Central memory CD8-positive, alpha-beta T cell (primary cell): ENCODE measurements around the gene FUT2.
"Not testable (repeated sequence)": the region's sequence is repeated elsewhere in the genome, so short reads cannot be mapped to it uniquely, and the experiment has no call there.

ENCODE experiments used
- ATAC-seq: fragments of 150-1000 bp; cut with Tn5 transposase; replicated peaks from 2 replicates; pipeline ENCODE4 v1.10.0; 2022; ENCODE audit warnings: mild to moderate bottlenecking, moderate FRiP score, moderate number of reproducible peaks; ENCODE audit not compliant: poor library complexity, severe bottlenecking; ENCODE audit errors: extremely low read depth
- DNase-seq, 2 donors: peaks; one replicate each; pipeline ENCODE4 v3.0.0; 2021; ENCODE audit warnings: low spot score in 2 of 2
- H3K27ac Mint-ChIP-seq: one replicate; pipeline ENCODE4 v1.8.0; 2022; ENCODE audit warnings: low read depth, mild to moderate bottlenecking, moderate library complexity, mixed read lengths
- H3K27me3 Mint-ChIP-seq: one replicate; pipeline ENCODE4 v1.8.0; 2022; ENCODE audit warnings: mixed read lengths
- H3K36me3 Mint-ChIP-seq: one replicate; pipeline ENCODE4 v1.8.0; 2022; ENCODE audit warnings: mild to moderate bottlenecking, moderate library complexity, mixed read lengths; ENCODE audit not compliant: insufficient read depth
- H3K4me1 Mint-ChIP-seq: one replicate; pipeline ENCODE4 v1.8.0; 2022; ENCODE audit warnings: mixed read lengths
- H3K4me3 Mint-ChIP-seq: one replicate; pipeline ENCODE4 v1.8.0; 2022; ENCODE audit warnings: mild to moderate bottlenecking, moderate library complexity, mixed read lengths
- H3K9me3 Mint-ChIP-seq: one replicate; pipeline ENCODE4 v1.8.0; 2022; ENCODE audit warnings: mixed read lengths

FUT2 gene

GRCh38 chr19:48689449-48689848 lies 6.3 kb upstream of the FUT2 start:
- no peak for DNase-seq
- no peak for ATAC-seq
- H3K36me3 Mint-ChIP-seq, result no peaks in the 10 kb centered on the region
- H3K4me1 Mint-ChIP-seq, result no peaks in the 10 kb centered on the region
- H3K27me3 Mint-ChIP-seq, result no peaks in the 10 kb centered on the region
- no peak overlapping the region for H3K27ac Mint-ChIP-seq
- no peak overlapping the region for H3K4me3 Mint-ChIP-seq
- no peaks in the 10 kb centered on the region for H3K9me3 Mint-ChIP-seq

GRCh38 chr19:48693629-48694028 lies 2.1 kb upstream of the FUT2 start:
- Mint-ChIP-seq H3K27me3 (peaks cover 25% of the 10 kb centered on the region), H3K4me1 (peaks cover 11% of the 10 kb centered on the region)
- not testable (repeated sequence) for H3K9me3 Mint-ChIP-seq, H3K4me3 Mint-ChIP-seq, H3K36me3 Mint-ChIP-seq, DNase-seq, ATAC-seq, H3K27ac Mint-ChIP-seq

DNA sequence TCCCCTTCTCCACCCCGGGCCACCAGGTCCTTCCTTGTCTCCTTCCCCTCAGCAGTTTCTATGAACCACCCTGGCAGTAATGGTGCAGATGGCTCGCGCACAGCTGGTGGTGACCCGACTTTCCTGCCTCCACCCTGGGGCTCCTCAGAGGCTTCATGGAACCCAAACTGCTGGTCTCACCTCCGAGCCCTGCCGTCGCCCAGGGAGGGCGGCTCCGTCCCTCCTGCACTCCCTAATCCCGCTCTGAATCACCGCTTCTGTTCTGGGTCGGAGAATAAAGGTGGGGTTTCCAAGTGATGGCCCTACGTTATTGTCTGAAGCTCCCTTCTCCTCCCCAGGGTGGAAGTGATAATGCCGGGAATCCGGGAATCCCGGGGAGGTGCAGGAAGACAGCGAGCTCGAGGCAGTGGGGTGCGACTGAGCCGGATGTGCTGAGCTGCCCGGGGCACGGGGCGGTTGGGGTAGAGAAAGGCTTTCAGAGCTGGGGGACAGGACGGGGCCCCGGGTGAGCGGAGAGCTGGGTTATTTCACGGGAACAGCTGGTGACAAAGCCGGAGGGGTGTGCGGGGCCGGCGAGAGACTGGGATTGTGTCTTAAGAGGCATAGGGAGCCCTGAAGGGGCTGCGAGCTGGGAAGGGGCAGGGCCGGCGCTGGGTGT lies 711 bp downstream of the FUT2 start:
- DNase-seq (no peak), ATAC-seq (no peak)
- Mint-ChIP-seq H3K36me3 (no peaks in the 10 kb centered on the region), H3K27me3 (peaks cover 27% of the 10 kb centered on the region), H3K9me3 (no peaks in the 10 kb centered on the region), H3K27ac (peak overlapping the region; percentile 55), H3K4me1 (peaks cover 11% of the 10 kb centered on the region), H3K4me3 (peak overlapping the region; percentile 62)

DNA sequence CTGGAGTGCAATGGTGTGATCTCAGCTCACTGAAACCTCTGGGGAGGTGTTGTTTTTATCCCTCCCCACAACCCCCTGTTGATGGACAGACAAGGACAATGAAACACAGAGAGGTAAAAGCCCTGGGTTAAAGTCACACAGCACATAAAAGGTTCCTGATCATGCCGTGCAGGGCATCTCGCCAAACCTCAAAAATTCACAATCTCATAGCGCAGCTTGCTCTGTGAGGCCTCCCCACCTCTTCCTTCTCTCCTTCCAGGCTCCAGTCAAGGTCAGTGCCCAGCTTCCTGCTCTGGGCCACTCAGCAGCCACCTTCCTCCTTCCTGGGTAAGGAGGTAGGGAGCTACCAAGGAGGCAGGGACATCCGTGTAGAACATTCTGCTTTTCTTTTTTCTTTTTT lies 2.3 kb downstream of the FUT2 start:
- ATAC-seq (no peak), DNase-seq (no peak)
- Mint-ChIP-seq H3K4me3 (no peak overlapping the region), H3K4me1 (peaks cover 11% of the 10 kb centered on the region), H3K27ac (no peak overlapping the region), H3K9me3 (no peaks in the 10 kb centered on the region), H3K27me3 (peaks cover 27% of the 10 kb centered on the region), H3K36me3 (peaks cover 2% of the 10 kb centered on the region)

GRCh38 chr19:48702701-48703100 lies 6.9 kb downstream of the FUT2 start:
- Mint-ChIP-seq H3K4me1 (no peaks in the 10 kb centered on the region), H3K36me3 (peaks cover 3% of the 10 kb centered on the region), H3K27ac (no peak overlapping the region), H3K9me3 (no peaks in the 10 kb centered on the region), H3K4me3 (no peak overlapping the region), H3K27me3 (peaks cover 11% of the 10 kb centered on the region)
- no peak for ATAC-seq
- DNase-seq, result no peak

DNA sequence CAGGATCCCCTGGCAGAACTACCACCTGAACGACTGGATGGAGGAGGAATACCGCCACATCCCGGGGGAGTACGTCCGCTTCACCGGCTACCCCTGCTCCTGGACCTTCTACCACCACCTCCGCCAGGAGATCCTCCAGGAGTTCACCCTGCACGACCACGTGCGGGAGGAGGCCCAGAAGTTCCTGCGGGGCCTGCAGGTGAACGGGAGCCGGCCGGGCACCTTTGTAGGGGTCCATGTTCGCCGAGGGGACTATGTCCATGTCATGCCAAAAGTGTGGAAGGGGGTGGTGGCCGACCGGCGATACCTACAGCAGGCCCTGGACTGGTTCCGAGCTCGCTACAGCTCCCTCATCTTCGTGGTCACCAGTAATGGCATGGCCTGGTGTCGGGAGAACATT lies 7.5 kb downstream of the FUT2 start:
- Mint-ChIP-seq H3K36me3 (peaks cover 3% of the 10 kb centered on the region), H3K9me3 (no peaks in the 10 kb centered on the region), H3K27ac (no peak overlapping the region), H3K27me3 (peaks cover 5% of the 10 kb centered on the region), H3K4me1 (no peaks in the 10 kb centered on the region), H3K4me3 (no peak overlapping the region)
- no peak for DNase-seq
- ATAC-seq, result no peak

DNA sequence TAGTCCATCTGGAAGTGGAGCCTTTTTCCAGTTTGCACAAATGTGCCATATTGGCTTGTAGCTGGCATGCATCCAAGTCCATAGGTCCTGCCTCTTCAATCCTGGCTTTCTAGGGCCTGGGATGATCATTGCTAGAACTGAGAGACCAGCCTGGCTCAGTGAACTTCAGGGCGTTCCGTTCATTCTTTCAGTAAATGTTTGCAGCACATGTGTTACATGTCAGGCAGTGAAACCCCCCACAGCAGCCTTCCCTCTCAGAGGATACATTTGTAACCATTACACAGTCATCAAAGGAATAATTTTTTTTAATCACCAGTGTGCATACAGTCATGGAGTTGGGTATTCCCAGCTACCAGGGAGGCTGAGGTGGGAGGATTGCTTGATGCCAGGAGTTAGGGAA lies 9.7 kb downstream of the FUT2 start:
- no peaks in the 10 kb centered on the region for H3K27me3 Mint-ChIP-seq
- H3K4me1 Mint-ChIP-seq, result no peaks in the 10 kb centered on the region
- H3K4me3 Mint-ChIP-seq, result no peak overlapping the region
- ATAC-seq (no peak), DNase-seq (no peak)
- peaks cover 3% of the 10 kb centered on the region for H3K36me3 Mint-ChIP-seq
- no peak overlapping the region for H3K27ac Mint-ChIP-seq
- no peaks in the 10 kb centered on the region for H3K9me3 Mint-ChIP-seq

- Mint-ChIP-seq H3K27ac (no peak overlapping the region), H3K27me3 (no peaks in the 10 kb centered on the region), H3K4me1 (peaks cover 9% of the 10 kb centered on the region), H3K4me3 (no peak overlapping the region), H3K36me3 (peaks cover 1% of the 10 kb centered on the region), H3K9me3 (no peaks in the 10 kb centered on the region)
- ATAC-seq (no peak), DNase-seq (no peak)
These were observed 12.7 kb downstream of the FUT2 start for GRCh38 chr19:48708471-48708870.

GRCh38 chr19:48711106-48711662 lies 15.4 kb downstream of the FUT2 start:
- no peak for ATAC-seq
- H3K4me3 Mint-ChIP-seq, result no peak overlapping the region
- no peak overlapping the region for H3K27ac Mint-ChIP-seq

GRCh38 chr19:48713041-48713863 lies 17.5 kb downstream of the FUT2 start:
- H3K27me3 Mint-ChIP-seq, result no peaks in the 10 kb centered on the region
- no peaks in the 10 kb centered on the region for H3K9me3 Mint-ChIP-seq
- H3K27ac Mint-ChIP-seq, result no peak overlapping the region
- peaks cover 3% of the 10 kb centered on the region for H3K36me3 Mint-ChIP-seq
- DNase-seq (no peak), ATAC-seq (no peak)
- H3K4me3 Mint-ChIP-seq, result peak overlapping the region; percentile 77
- peaks cover 24% of the 10 kb centered on the region for H3K4me1 Mint-ChIP-seq

More at GRCh38 chr19:48711106-48711662, 15.4 kb downstream of the FUT2 start:
- Mint-ChIP-seq H3K36me3 (peaks cover 3% of the 10 kb centered on the region), H3K27me3 (no peaks in the 10 kb centered on the region), H3K4me1 (peaks cover 24% of the 10 kb centered on the region), H3K9me3 (no peaks in the 10 kb centered on the region)
- DNase-seq, result no peak

DNA sequence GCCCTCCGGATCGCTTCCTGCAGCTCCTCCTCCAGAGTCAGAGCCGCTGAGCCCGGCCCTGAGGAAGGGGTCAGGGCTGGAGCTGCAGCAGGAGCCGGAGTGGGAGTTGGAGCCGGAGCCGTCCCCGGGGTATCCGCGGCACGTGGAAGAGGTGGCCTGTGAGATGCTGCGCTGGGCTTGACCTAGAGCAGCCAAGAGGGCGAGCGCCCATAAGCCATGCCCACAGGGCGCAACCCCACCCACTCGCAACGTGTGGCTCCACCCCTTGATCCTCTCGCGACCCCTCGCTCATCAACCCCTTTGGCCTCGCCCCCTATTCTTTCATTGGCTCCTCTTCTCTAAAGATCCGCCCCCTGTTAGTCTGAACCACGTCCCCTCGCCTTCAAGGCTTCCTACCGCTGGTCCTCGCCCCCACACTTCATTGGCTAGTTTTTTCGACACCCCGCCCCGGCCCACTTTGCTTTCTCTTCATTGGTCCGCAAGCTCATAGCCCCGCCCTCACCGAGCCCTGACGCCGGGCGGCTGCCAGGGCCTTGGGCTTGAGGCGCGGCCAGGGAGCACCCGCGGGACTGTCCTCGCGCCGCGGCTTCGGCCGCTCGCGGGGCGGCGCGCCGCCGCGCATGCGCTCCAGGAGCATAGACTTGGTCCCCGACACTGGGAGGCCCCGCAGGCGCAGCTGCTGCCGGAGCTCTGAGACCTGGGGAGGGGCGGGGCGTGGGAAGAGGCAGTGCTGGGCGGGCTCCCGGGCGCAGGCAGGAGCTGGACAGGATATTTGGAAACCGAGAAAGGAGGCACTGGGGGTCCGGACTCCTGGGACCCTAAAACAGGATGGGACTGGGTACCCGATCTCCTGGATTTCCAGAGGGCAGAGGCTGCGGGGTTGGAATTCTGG lies 18.3 kb downstream of the FUT2 start:
- H3K9me3 Mint-ChIP-seq, result no peaks in the 10 kb centered on the region
- H3K27ac Mint-ChIP-seq, result peak overlapping the region; percentile 5
- DNase-seq (peak; percentile 94 to 96), ATAC-seq (peak; percentile 95)
- peak overlapping the region; percentile 77 for H3K4me3 Mint-ChIP-seq
- peaks cover 3% of the 10 kb centered on the region for H3K36me3 Mint-ChIP-seq
- H3K27me3 Mint-ChIP-seq, result no peaks in the 10 kb centered on the region
- H3K4me1 Mint-ChIP-seq, result peaks cover 24% of the 10 kb centered on the region
